ENCODE measurements around the gene TES.
"Not testable (repeated sequence)": the region's sequence is repeated elsewhere in the genome, so short reads cannot be mapped to it uniquely, and the experiment has no call there.

The TES gene

GRCh38 chr7:116284390-116284789 is 74.1 kb downstream of the TES start:
- H3K27me3 ChIP-seq (ENCODE audit: control insufficient read depth, insufficient read depth, low read length) = no peaks in the 10 kb centered on the region

GRCh38 chr7:116285252-116285651 is 74.9 kb downstream of the TES start:
- H3K4me1 ChIP-seq (ENCODE audit: control insufficient read depth, insufficient read depth, low read length) = no peaks in the 10 kb centered on the region
- H3K27ac ChIP-seq (ENCODE audit: low read depth, low read length) = no peak overlapping the region
- H3K4me3 ChIP-seq (ENCODE audit: low read depth, low read length) = no peak overlapping the region
- H3K27me3 ChIP-seq (ENCODE audit: control insufficient read depth, insufficient read depth, low read length) = no peaks in the 10 kb centered on the region
- no peak overlapping the region for H3K9ac ChIP-seq (ENCODE audit: low read length)
- H3K36me3 ChIP-seq (ENCODE audit: control insufficient read depth, insufficient read depth, low read length) = no peaks in the 10 kb centered on the region
- no peaks in the 10 kb centered on the region for H3K9me3 ChIP-seq (ENCODE audit: control insufficient read depth, insufficient read depth, low read depth, low read length)

More at GRCh38 chr7:116284390-116284789, 74.1 kb downstream of the TES start:
- Histone ChIP-seq H3K4me3 (ENCODE audit: low read depth, low read length) (no peak overlapping the region), H3K4me1 (ENCODE audit: control insufficient read depth, insufficient read depth, low read length) (no peaks in the 10 kb centered on the region), H3K27ac (ENCODE audit: low read depth, low read length) (no peak overlapping the region), H3K9ac (ENCODE audit: low read length) (no peak overlapping the region), H3K9me3 (ENCODE audit: control insufficient read depth, insufficient read depth, low read depth, low read length) (no peaks in the 10 kb centered on the region), H3K36me3 (ENCODE audit: control insufficient read depth, insufficient read depth, low read length) (no peaks in the 10 kb centered on the region)

- Histone ChIP-seq H3K4me3 (ENCODE audit: low read depth, low read length) (no peak overlapping the region), H3K4me1 (ENCODE audit: control insufficient read depth, insufficient read depth, low read length) (no peaks in the 10 kb centered on the region; the same call in 1 of the 2 replicates), H3K9me3 (ENCODE audit: control insufficient read depth, insufficient read depth, low read depth, low read length) (no peaks in the 10 kb centered on the region), H3K27me3 (ENCODE audit: control insufficient read depth, insufficient read depth, low read length) (no peaks in the 10 kb centered on the region), H3K36me3 (ENCODE audit: control insufficient read depth, insufficient read depth, low read length) (no peaks in the 10 kb centered on the region), H3K27ac (ENCODE audit: low read depth, low read length) (no peak overlapping the region), H3K9ac (ENCODE audit: low read length) (no peak overlapping the region)
These were observed 80.4 kb downstream of the TES start for GRCh38 chr7:116290740-116291139.

DNA sequence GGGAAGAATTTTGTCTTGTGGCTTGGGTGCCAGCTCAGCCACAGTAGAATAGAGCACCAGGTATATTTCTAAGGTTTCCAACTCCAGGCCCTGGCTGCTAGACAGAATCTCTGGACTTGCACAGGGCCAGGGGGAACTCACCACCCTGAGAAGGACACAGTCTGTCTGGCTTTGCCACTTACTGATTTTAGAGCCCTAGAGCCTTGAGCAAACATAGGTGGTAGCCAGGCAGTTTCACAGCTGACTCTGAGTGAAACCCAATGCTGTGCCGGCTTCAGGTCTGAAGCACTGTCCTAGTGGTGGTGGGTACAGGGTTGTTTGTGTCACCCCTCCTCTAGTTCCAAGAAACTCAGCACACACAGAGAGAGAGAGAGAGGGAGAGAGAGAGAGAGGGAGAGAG is 81.6 kb downstream of the TES start:
- H3K4me3 ChIP-seq (ENCODE audit: low read depth, low read length) = no peak overlapping the region
- no peaks in the 10 kb centered on the region for H3K9me3 ChIP-seq (ENCODE audit: control insufficient read depth, insufficient read depth, low read depth, low read length)
- H3K36me3 ChIP-seq (ENCODE audit: control insufficient read depth, insufficient read depth, low read length) = no peaks in the 10 kb centered on the region
- no peaks in the 10 kb centered on the region for H3K27me3 ChIP-seq (ENCODE audit: control insufficient read depth, insufficient read depth, low read length)
- H3K27ac ChIP-seq (ENCODE audit: low read depth, low read length) = no peak overlapping the region
- H3K9ac ChIP-seq (ENCODE audit: low read length) = no peak overlapping the region
- no peaks in the 10 kb centered on the region; the same call in 1 of the 2 replicates for H3K4me1 ChIP-seq (ENCODE audit: control insufficient read depth, insufficient read depth, low read length)

GRCh38 chr7:116292381-116292780 is 82.0 kb downstream of the TES start:
- Histone ChIP-seq H3K9me3 (ENCODE audit: control insufficient read depth, insufficient read depth, low read depth, low read length) (no peaks in the 10 kb centered on the region), H3K27ac (ENCODE audit: low read depth, low read length) (no peak overlapping the region), H3K4me1 (ENCODE audit: control insufficient read depth, insufficient read depth, low read length) (no peaks in the 10 kb centered on the region; the same call in 1 of the 2 replicates), H3K27me3 (ENCODE audit: control insufficient read depth, insufficient read depth, low read length) (no peaks in the 10 kb centered on the region), H3K36me3 (ENCODE audit: control insufficient read depth, insufficient read depth, low read length) (no peaks in the 10 kb centered on the region), H3K4me3 (ENCODE audit: low read depth, low read length) (no peak overlapping the region), H3K9ac (ENCODE audit: low read length) (no peak overlapping the region)

- Histone ChIP-seq H3K9ac (ENCODE audit: low read length) (no peak overlapping the region), H3K4me3 (ENCODE audit: low read depth, low read length) (no peak overlapping the region), H3K27ac (ENCODE audit: low read depth, low read length) (no peak overlapping the region), H3K9me3 (ENCODE audit: control insufficient read depth, insufficient read depth, low read depth, low read length) (no peaks in the 10 kb centered on the region), H3K4me1 (ENCODE audit: control insufficient read depth, insufficient read depth, low read length) (no peaks in the 10 kb centered on the region; the same call in 1 of the 2 replicates), H3K27me3 (ENCODE audit: control insufficient read depth, insufficient read depth, low read length) (no peaks in the 10 kb centered on the region), H3K36me3 (ENCODE audit: control insufficient read depth, insufficient read depth, low read length) (no peaks in the 10 kb centered on the region)
These were observed 82.8 kb downstream of the TES start for GRCh38 chr7:116293139-116293538.

- H3K27me3 ChIP-seq (ENCODE audit: control insufficient read depth, insufficient read depth, low read length) = no peaks in the 10 kb centered on the region
- H3K4me3 ChIP-seq (ENCODE audit: low read depth, low read length) = no peak overlapping the region
- no peak overlapping the region for H3K27ac ChIP-seq (ENCODE audit: low read depth, low read length)
- H3K4me1 ChIP-seq (ENCODE audit: control insufficient read depth, insufficient read depth, low read length) = no peaks in the 10 kb centered on the region; the same call in 1 of the 2 replicates
- no peaks in the 10 kb centered on the region for H3K36me3 ChIP-seq (ENCODE audit: control insufficient read depth, insufficient read depth, low read length)
- H3K9ac ChIP-seq (ENCODE audit: low read length) = no peak overlapping the region
- H3K9me3 ChIP-seq (ENCODE audit: control insufficient read depth, insufficient read depth, low read depth, low read length) = no peaks in the 10 kb centered on the region
These were observed 83.3 kb downstream of the TES start for GRCh38 chr7:116293633-116294032.

- not testable (repeated sequence) for H3K9me3 ChIP-seq (ENCODE audit: control insufficient read depth, insufficient read depth, low read depth, low read length); H3K27me3 ChIP-seq (ENCODE audit: control insufficient read depth, insufficient read depth, low read length); H3K36me3 ChIP-seq (ENCODE audit: control insufficient read depth, insufficient read depth, low read length); H3K4me3 ChIP-seq (ENCODE audit: low read depth, low read length); H3K9ac ChIP-seq (ENCODE audit: low read length); H3K4me1 ChIP-seq (ENCODE audit: control insufficient read depth, insufficient read depth, low read length); H3K27ac ChIP-seq (ENCODE audit: low read depth, low read length)
These were observed 85.6 kb downstream of the TES start for GRCh38 chr7:116295903-116296302.

GRCh38 chr7:116298055-116298454 is 87.7 kb downstream of the TES start:
- Histone ChIP-seq H3K27ac (ENCODE audit: low read depth, low read length) (no peak overlapping the region), H3K36me3 (ENCODE audit: control insufficient read depth, insufficient read depth, low read length) (no peaks in the 10 kb centered on the region), H3K9ac (ENCODE audit: low read length) (no peak overlapping the region), H3K27me3 (ENCODE audit: control insufficient read depth, insufficient read depth, low read length) (no peaks in the 10 kb centered on the region), H3K4me1 (ENCODE audit: control insufficient read depth, insufficient read depth, low read length) (no peaks in the 10 kb centered on the region), H3K4me3 (ENCODE audit: low read depth, low read length) (no peak overlapping the region), H3K9me3 (ENCODE audit: control insufficient read depth, insufficient read depth, low read depth, low read length) (no peaks in the 10 kb centered on the region)

GRCh38 chr7:116298576-116298975 is 88.2 kb downstream of the TES start:
- H3K27ac ChIP-seq (ENCODE audit: low read depth, low read length) = no peak overlapping the region
- no peak overlapping the region for H3K9ac ChIP-seq (ENCODE audit: low read length)

GRCh38 chr7:116305485-116306408 is 95.4 kb downstream of the TES start:
- no peaks in the 10 kb centered on the region for H3K36me3 ChIP-seq (ENCODE audit: control insufficient read depth, insufficient read depth, low read length)

More at GRCh38 chr7:116298576-116298975, 88.2 kb downstream of the TES start:
- H3K9me3 ChIP-seq (ENCODE audit: control insufficient read depth, insufficient read depth, low read depth, low read length) = no peaks in the 10 kb centered on the region
- no peaks in the 10 kb centered on the region for H3K27me3 ChIP-seq (ENCODE audit: control insufficient read depth, insufficient read depth, low read length)
- H3K4me1 ChIP-seq (ENCODE audit: control insufficient read depth, insufficient read depth, low read length) = no peaks in the 10 kb centered on the region
- H3K4me3 ChIP-seq (ENCODE audit: low read depth, low read length) = no peak overlapping the region
- no peaks in the 10 kb centered on the region for H3K36me3 ChIP-seq (ENCODE audit: control insufficient read depth, insufficient read depth, low read length)

More at GRCh38 chr7:116305485-116306408, 95.4 kb downstream of the TES start:
- no peaks in the 10 kb centered on the region for H3K4me1 ChIP-seq (ENCODE audit: control insufficient read depth, insufficient read depth, low read length)
- no peaks in the 10 kb centered on the region for H3K9me3 ChIP-seq (ENCODE audit: control insufficient read depth, insufficient read depth, low read depth, low read length)
- no peak overlapping the region for H3K4me3 ChIP-seq (ENCODE audit: low read depth, low read length)
- H3K27me3 ChIP-seq (ENCODE audit: control insufficient read depth, insufficient read depth, low read length) = no peaks in the 10 kb centered on the region
- no peak overlapping the region for H3K27ac ChIP-seq (ENCODE audit: low read depth, low read length)
- H3K9ac ChIP-seq (ENCODE audit: low read length) = no peak overlapping the region
